GM12878 (cell line): ENCODE measurements around the gene ITGA6. TPM values are rescaled to one million over a fixed set of nuclear protein-coding genes. Genes with fewer than 3 reads are reported as not detected.

ENCODE experiments used
- ATAC-seq: fragments of 200-7000 bp; cut with Tn5 transposase; 3 replicates; pipeline ENCODE4 v1.9.1; 2020; ENCODE audit warnings: mild to moderate bottlenecking, moderate library complexity
- BruUV-seq: library from RNA; stranded (reverse); fragments of 400-500 nt; replicated peaks from 2 replicates; lab custom pipeline; 2021; lab: Mats Ljungman, UMichigan
- CTCF ChIA-PET: fragments of 300-600 bp; sonication (Branson Sonifier 250); formaldehyde crosslinking; extraction: SDS; loops from one replicate; lab custom pipeline; 2021; ENCODE audit warnings: inconsistent platforms; lab: Yijun Ruan, JAX
- POLR2A ChIA-PET: fragments of 350-600 bp; formaldehyde crosslinking; extraction: SDS; loops from one replicate; lab custom pipeline; 2021; ENCODE audit warnings: inconsistent platforms; lab: Charles Lee
- RAD21 ChIA-PET: fragments of 300-600 bp; sonication (Branson Sonifier 250); formaldehyde crosslinking; loops from one replicate; lab custom pipeline; 2023; ENCODE audit warnings: antibody characterized with exemption; ENCODE audit not compliant: unreplicated experiment; lab: Charles Lee
- SMC1A ChIA-PET: fragments of 300-600 bp; sonication (Branson Sonifier 250); formaldehyde crosslinking; loops from one replicate; lab custom pipeline; 2023; ENCODE audit not compliant: unreplicated experiment, uncharacterized antibody; lab: Charles Lee
- DNase-seq: peaks from one replicate; pipeline ENCODE4 v3.0.0-alpha.2; 2011; ENCODE audit warnings: low read depth, low spot score
- FAIRE-seq: peaks from 3 replicates; lab custom pipeline; 2011; peaks lifted over from hg19 to GRCh38; lab: Jason Lieb, UNC
- H2AFZ ChIP-seq: 2 replicates; pipeline ENCODE4 v1.6.0; 2011; ENCODE audit warnings: low read depth, low read length, control low read depth; ENCODE audit not compliant: control insufficient read depth
- H3K27ac ChIP-seq: 2 replicates; pipeline ENCODE4 v1.5.1; 2011; ENCODE audit warnings: control low read depth; ENCODE audit not compliant: control insufficient read depth, insufficient read depth
- H3K27me3 ChIP-seq, 2 experiments: replicated peaks in 1 of 2; 2 replicates each; pipeline versions ENCODE4 v1.6.0 to v1.6.1; 2011; ENCODE audit warnings: low read length in 1 of 2; ENCODE audit not compliant: control insufficient read depth in 2 of 2, insufficient read depth in 2 of 2
- H3K36me3 ChIP-seq, 2 experiments: 2 replicates each; pipeline ENCODE4 v1.5.1; 2011; ENCODE audit warnings: low read length in 1 of 2; ENCODE audit not compliant: control insufficient read depth in 2 of 2, insufficient read depth in 2 of 2
- H3K4me1 ChIP-seq: 2 replicates; pipeline ENCODE4 v1.6.1; 2011; ENCODE audit warnings: mild to moderate bottlenecking, low read length, moderate library complexity, mixed read lengths; ENCODE audit not compliant: control insufficient read depth, insufficient read depth
- H3K4me2 ChIP-seq: 2 replicates; pipeline ENCODE4 v1.6.0; 2011; ENCODE audit warnings: control low read depth; ENCODE audit not compliant: control insufficient read depth, insufficient read depth
- H3K4me3 ChIP-seq: fragments of 200-600 bp; sonication (generic); 2 replicates; pipeline ENCODE4 v1.5.1; 2016
- H3K79me2 ChIP-seq: 2 replicates; pipeline ENCODE4 v1.6.0; 2011; ENCODE audit warnings: low read length; ENCODE audit not compliant: control insufficient read depth, insufficient read depth
- H3K9ac ChIP-seq: 2 replicates; pipeline ENCODE4 v1.8.0; 2011; ENCODE audit warnings: low read length, control low read depth, mixed read lengths; ENCODE audit not compliant: control insufficient read depth, insufficient read depth
- H3K9me3 ChIP-seq: replicated peaks from 3 replicates; pipeline ENCODE4 v1.5.1; 2011; ENCODE audit warnings: mild to moderate bottlenecking, low read length; ENCODE audit not compliant: control insufficient read depth, insufficient read depth
- H4K20me1 ChIP-seq: 2 replicates; pipeline ENCODE4 v1.6.0; 2011; ENCODE audit not compliant: control insufficient read depth, insufficient read depth
- CREB1 ChIP-seq: IDR thresholded peaks from 2 replicates; pipeline ENCODE4 v1.6.1; 2012; ENCODE audit warnings: low read depth, mild to moderate bottlenecking, inconsistent platforms
- E2F8 ChIP-seq: fragments of 450-650 bp; IDR thresholded peaks from 2 replicates; pipeline ENCODE4 v1.6.1; 2018; ENCODE audit warnings: mild to moderate bottlenecking, low read depth, moderate library complexity; ENCODE audit not compliant: partially characterized antibody
- HDAC6 ChIP-seq: fragments of 200-600 bp; sonication (generic); IDR thresholded peaks from one replicate; pipeline ENCODE4 v1.8.0; 2017; ENCODE audit warnings: antibody characterized with exemption; ENCODE audit not compliant: unreplicated experiment
- HDGF ChIP-seq: fragments of 450-650 bp; IDR thresholded peaks from 2 replicates; pipeline ENCODE4 v1.6.1; 2016; ENCODE audit warnings: antibody characterized with exemption
- IRF5 ChIP-seq: fragments of 450-650 bp; IDR thresholded peaks from 2 replicates; pipeline ENCODE4 v1.6.1; 2017; ENCODE audit warnings: borderline replicate concordance
- PBX3 ChIP-seq: IDR thresholded peaks from 2 replicates; pipeline ENCODE4 v1.6.1; 2011; ENCODE audit warnings: mild to moderate bottlenecking, low read depth, low read length, moderate library complexity; ENCODE audit not compliant: insufficient replicate concordance
- PML ChIP-seq: IDR thresholded peaks from 2 replicates; pipeline ENCODE4 v1.6.1; 2012; ENCODE audit warnings: low read length, inconsistent platforms
- POLR2AphosphoS5 ChIP-seq: IDR thresholded peaks from 2 replicates; pipeline ENCODE4 v1.6.1; 2011; ENCODE audit warnings: mild to moderate bottlenecking, low read length, inconsistent platforms
- RAD51 ChIP-seq: fragments of 450-650 bp; IDR thresholded peaks from 2 replicates; pipeline ENCODE4 v1.6.1; 2016; ENCODE audit warnings: moderate library complexity, mild to moderate bottlenecking, inconsistent platforms
- SIX5 ChIP-seq: IDR thresholded peaks from 2 replicates; pipeline ENCODE4 v1.6.1; 2011; ENCODE audit warnings: mild to moderate bottlenecking, low read depth, low read length, moderate library complexity; ENCODE audit not compliant: severe bottlenecking
- SPI1 ChIP-seq: IDR thresholded peaks from 2 replicates; pipeline ENCODE4 v1.6.1; 2011; ENCODE audit warnings: low read depth, mild to moderate bottlenecking, low read length, moderate library complexity, borderline replicate concordance; ENCODE audit not compliant: insufficient read depth
- TCF12 ChIP-seq: IDR thresholded peaks from 2 replicates; pipeline ENCODE4 v1.6.1; 2011; ENCODE audit warnings: low read depth, mild to moderate bottlenecking, low read length
- WGBS: methylation state at CpG from one replicate; pipeline ENCODE4 v1.1.6; 2016; ENCODE audit warnings: low lambda C conversion rate; ENCODE audit not compliant: insufficient replicate concordance, insufficient coverage; ENCODE audit errors: missing lambda C conversion rate; 5-methylcytosine and 5-hydroxymethylcytosine counted together
- in situ Hi-C: fragments of 300-500 bp; cut with MboI; formaldehyde crosslinking; loops from 9 replicates; pipeline ENCODE4 v1.14.3; 2018; ENCODE audit warnings: mixed read lengths
- intact Hi-C: fragments of 100-400 bp; cut with micrococcal nuclease; formaldehyde crosslinking; loops from one replicate; pipeline ENCODE4 v1.14.2; 2022; ENCODE audit not compliant: unreplicated experiment
- polyA plus RNA-seq, 11 experiments: library from polyadenylated mRNA; depleted of rRNA in 4 of 11; unstranded in 6 of 11; stranded (reverse) in 5 of 11; fragments of >200 nt; fragmentation: Nextera tagmentation in 4 of 11; fragmentation: Illumina TruSeq in 1 of 11; extraction: Ambion mirVana in 4 of 11; extraction: Trizol in 1 of 11; gene quantifications; 1 replicate in 1 of 11; 2 replicates in 10 of 11; pipeline versions ENCODE4 v1.2.1 to v1.2.3, GENCODE V29; 2011 to 2016; ENCODE audit warnings: inconsistent platforms in 2 of 11, missing spikeins in 2 of 11, low read depth in 1 of 11
- total RNA-seq, 4 experiments: library from RNA; depleted of rRNA in 3 of 4; stranded (reverse); fragments of >200 nt in 3 of 4; fragmentation: Illumina TruSeq in 1 of 4; extraction: Trizol in 1 of 4; gene quantifications; 2 replicates each; pipeline versions ENCODE4 v1.2.1 to v1.2.3, GENCODE V29; 2013 to 2021
- TF ChIP-seq, protein P1 (sequence below): fragments of 450-650 bp; IDR thresholded peaks from 2 replicates; pipeline ENCODE4 v1.6.1; 2016; ENCODE audit warnings: mild to moderate bottlenecking

ITGA6 gene
- total and polyA plus RNA-seq, 10 of the 15 experiments (the other 5 are each of a cell fraction or from before 2014, with no cell fraction given), result 0.01 to 0.36 (median 0.14) TPM; not detected in 2

- TF ChIP-seq PBX3 (no peak), SPI1 (no peak)
Observed at GRCh38 chr2:172380436-172381274, 46.7 kb upstream of the ITGA6 start (continued).

GRCh38 chr2:172381275-172382027 lies 45.9 kb upstream of the ITGA6 start:
- CTCF ChIA-PET, result no interaction called here

More at GRCh38 chr2:172381275-172382027, 45.9 kb upstream of the ITGA6 start:
- no peak overlapping the region for H3K4me3 ChIP-seq
- ChIA-PET POLR2A (no interaction called here), SMC1A (no interaction called here), RAD21 (no interaction called here)
- TF ChIP-seq IRF5 (no peak), HDGF (no peak), CREB1 (no peak), HDAC6 (no peak), POLR2AphosphoS5 (no peak), E2F8 (no peak), SIX5 (no peak), RAD51 (no peak), TCF12 (no peak), PML (no peak)
- TF ChIP-seq, protein P1, sequence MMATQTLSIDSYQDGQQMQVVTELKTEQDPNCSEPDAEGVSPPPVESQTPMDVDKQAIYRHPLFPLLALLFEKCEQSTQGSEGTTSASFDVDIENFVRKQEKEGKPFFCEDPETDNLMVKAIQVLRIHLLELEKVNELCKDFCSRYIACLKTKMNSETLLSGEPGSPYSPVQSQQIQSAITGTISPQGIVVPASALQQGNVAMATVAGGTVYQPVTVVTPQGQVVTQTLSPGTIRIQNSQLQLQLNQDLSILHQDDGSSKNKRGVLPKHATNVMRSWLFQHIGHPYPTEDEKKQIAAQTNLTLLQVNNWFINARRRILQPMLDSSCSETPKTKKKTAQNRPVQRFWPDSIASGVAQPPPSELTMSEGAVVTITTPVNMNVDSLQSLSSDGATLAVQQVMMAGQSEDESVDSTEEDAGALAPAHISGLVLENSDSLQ, result no peak
- no TSS peak for BruUV-seq
- H3K4me1 ChIP-seq, result no peaks in the 10 kb centered on the region
- no peak overlapping the region for H3K4me2 ChIP-seq
- in situ Hi-C loops, result no loop called here
- no peak overlapping the region for H3K27ac ChIP-seq
- FAIRE-seq, result no peak
- ATAC-seq, result no peak
- H3K36me3 ChIP-seq, result no peaks in the 10 kb centered on the region
- peaks cover 5% of the 10 kb centered on the region; the same call in 1 of the 3 replicates for H3K9me3 ChIP-seq
- no peaks in the 10 kb centered on the region for H4K20me1 ChIP-seq
- H3K27me3 ChIP-seq, result peaks cover 0 to 1% of the 10 kb centered on the region in 2 experiments; a peak in 3 of 4 replicates
- no peak for DNase-seq
- intact Hi-C loops, result no loop called here
- no peaks in the 10 kb centered on the region for H3K79me2 ChIP-seq
- no peak overlapping the region for H2AFZ ChIP-seq
- H3K9ac ChIP-seq, result no peak overlapping the region
- WGBS, result 12% methylated on average over 3 of the region's 3 CpGs
